Measurements from ENCODE around the gene SUSD6.

- TF ChIP-seq CTCF (IDR thresholded peaks at IDR 0.05) = no peak
- no peak for TF ChIP-seq POLR2A (IDR thresholded peaks at IDR 0.05)
Measured at GRCh38 chr14:69636718-69637480, 25.5 kb downstream of the SUSD6 start.

All from lower leg skin (tissue), 3 donors.